Activated CD4-positive, alpha-beta T cell treated with anti-CD3 and anti-CD28 coated beads for 48 hours (primary cell): Measurements from ENCODE around the gene RAB40B.

ENCODE experiments used
- DNase-seq: peaks from one replicate; pipeline ENCODE4 v3.0.0-alpha.2; 2020

Gene RAB40B

GRCh38 chr17:82611140-82612058 lies 87.1 kb downstream of the RAB40B start:
- no peak for DNase-seq

- no peak for DNase-seq
Measured at GRCh38 chr17:82609655-82610054, 88.8 kb downstream of the RAB40B start.

DNA sequence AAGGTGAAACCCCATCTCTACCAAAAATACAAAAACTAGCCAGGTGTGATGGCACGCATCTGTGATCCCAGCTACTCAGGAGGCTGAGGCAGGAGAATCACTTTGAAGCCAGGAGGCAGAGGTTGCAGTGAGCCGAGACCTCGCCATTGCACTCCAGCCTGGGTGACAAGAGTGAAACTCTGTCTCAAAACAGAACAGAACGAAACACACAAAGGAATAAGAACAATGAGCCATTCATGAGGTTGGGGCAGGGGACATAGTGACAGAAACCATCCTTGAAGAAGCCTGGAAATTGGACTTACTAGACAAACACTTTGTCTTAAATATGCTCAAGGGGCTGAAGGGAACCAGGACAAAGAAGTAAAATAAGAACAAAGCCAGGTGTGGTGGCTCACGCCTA lies 89.7 kb downstream of the RAB40B start:
- DNase-seq, result no peak

GRCh38 chr17:82605939-82606600 lies 92.4 kb downstream of the RAB40B start:
- DNase-seq, result no peak
